Transverse colon (tissue), 4 donors: ENCODE results near the gene TRPV3.

Source experiments
- EP300 ChIP-seq: sonication (generic); formaldehyde crosslinking; IDR thresholded peaks from one replicate; pipeline ENCODE4 v1.6.1; 2017; ENCODE audit warnings: antibody characterized with exemption, low read depth
- POLR2A ChIP-seq: fragments of 450-650 bp; IDR thresholded peaks from one replicate; pipeline ENCODE4 v1.6.1; 2016; ENCODE audit warnings: antibody characterized with exemption, mild to moderate bottlenecking, moderate library complexity
- POLR2AphosphoS5 ChIP-seq, 3 donors: sonication (generic); formaldehyde crosslinking; IDR thresholded peaks; one replicate each; pipeline ENCODE4 v1.6.1; 2016; ENCODE audit warnings: antibody characterized with exemption in 3 of 3
- TF ChIP-seq, protein P1 (sequence below), 5 experiments: fragments of 200-600 bp in 3 of 5; fragments of 450-650 bp in 2 of 5; sonication (generic) in 3 of 5; IDR thresholded peaks; 1 replicate in 2 of 5; 2 replicates in 3 of 5; pipeline ENCODE4 v1.5.1; 2016 to 2017; ENCODE audit warnings: antibody characterized with exemption in 5 of 5, inconsistent platforms in 3 of 5, mild to moderate bottlenecking in 2 of 5, moderate library complexity in 1 of 5

DNA sequence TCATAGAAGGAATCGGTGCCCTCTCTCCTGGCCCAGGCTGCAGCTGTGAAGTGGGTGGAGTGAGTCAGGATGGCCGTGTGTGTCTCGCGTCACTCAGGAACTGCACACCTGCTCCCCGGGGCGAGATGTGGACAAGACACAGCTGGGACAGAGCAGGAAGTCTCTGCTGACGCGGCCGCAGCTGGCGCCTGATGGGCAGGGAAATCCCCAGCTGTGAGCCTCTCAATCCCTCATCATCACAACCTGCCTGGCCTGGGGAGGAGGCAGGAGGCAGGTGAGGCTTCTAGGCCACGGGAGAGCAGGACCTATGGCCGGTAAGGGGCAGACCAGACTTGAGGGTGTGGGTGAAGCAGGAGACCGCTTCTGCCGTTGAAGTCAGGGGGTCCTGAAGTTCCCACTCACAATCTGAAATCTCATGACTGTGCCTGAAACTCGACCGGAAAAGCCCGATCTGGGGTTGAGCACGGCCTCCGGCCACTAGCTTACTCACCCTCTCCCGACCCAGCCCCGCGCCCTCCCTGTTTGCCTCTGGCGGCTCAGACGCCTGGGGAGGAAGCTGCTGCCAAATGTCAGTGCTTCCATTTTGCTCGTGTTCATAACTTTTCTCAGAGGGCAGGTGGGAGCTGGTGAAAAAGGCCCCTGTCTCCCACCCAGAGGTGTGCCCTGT, 1.1 kb upstream of the TRPV3 start:
- TF ChIP-seq POLR2A (peak; percentile 20), EP300 (no peak), POLR2AphosphoS5 (IDR thresholded peaks at IDR 0.05) (peak in 2 of 3 donors; percentile 72 to 83)
- TF ChIP-seq, protein P1, sequence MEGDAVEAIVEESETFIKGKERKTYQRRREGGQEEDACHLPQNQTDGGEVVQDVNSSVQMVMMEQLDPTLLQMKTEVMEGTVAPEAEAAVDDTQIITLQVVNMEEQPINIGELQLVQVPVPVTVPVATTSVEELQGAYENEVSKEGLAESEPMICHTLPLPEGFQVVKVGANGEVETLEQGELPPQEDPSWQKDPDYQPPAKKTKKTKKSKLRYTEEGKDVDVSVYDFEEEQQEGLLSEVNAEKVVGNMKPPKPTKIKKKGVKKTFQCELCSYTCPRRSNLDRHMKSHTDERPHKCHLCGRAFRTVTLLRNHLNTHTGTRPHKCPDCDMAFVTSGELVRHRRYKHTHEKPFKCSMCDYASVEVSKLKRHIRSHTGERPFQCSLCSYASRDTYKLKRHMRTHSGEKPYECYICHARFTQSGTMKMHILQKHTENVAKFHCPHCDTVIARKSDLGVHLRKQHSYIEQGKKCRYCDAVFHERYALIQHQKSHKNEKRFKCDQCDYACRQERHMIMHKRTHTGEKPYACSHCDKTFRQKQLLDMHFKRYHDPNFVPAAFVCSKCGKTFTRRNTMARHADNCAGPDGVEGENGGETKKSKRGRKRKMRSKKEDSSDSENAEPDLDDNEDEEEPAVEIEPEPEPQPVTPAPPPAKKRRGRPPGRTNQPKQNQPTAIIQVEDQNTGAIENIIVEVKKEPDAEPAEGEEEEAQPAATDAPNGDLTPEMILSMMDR (IDR thresholded peaks at IDR 0.05), result no peak
